HL-60/S4 treated with retinoic acid at 250 ng/mL for 4 days and 3 days (cell line): Measurements from ENCODE around the gene CD300LG.

Experiments
- in situ Hi-C: fragments of 300-500 bp; cut with MboI; formaldehyde crosslinking; loops from 2 replicates; pipeline ENCODE4 v1.7.0; 2022; ENCODE audit warnings: low sequenced_read_pairs

CD300LG gene

DNA sequence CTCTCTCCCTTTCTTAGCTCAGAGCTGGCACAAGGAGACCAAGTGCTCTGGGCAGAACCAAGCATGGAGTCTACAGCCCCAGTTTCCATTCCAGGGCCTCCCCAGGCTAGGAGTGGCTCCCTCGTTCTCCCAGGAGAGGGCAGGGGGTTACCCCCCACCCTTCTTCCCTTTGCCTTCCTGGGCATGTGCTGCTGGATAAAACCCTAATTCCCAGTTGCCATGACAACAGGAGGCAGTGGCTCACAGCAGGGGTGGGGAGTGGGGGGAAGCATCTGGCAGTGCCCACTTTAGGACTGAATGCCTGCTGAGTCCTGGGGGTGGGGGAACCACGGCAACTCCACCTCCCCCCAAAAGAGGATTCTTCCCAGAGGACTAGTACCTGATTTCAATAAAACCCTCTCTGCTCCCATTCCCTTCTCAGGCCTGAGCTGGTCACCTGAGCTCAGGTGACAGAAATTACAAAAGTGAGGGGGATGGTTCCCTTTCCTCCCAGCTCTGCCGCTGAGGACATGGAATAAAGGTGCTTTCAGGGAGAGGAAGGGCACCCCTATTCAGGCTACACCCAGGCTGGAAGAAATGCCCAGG lies 58.5 kb downstream of the CD300LG start:
- in situ Hi-C loops, result no loop called here

DNA sequence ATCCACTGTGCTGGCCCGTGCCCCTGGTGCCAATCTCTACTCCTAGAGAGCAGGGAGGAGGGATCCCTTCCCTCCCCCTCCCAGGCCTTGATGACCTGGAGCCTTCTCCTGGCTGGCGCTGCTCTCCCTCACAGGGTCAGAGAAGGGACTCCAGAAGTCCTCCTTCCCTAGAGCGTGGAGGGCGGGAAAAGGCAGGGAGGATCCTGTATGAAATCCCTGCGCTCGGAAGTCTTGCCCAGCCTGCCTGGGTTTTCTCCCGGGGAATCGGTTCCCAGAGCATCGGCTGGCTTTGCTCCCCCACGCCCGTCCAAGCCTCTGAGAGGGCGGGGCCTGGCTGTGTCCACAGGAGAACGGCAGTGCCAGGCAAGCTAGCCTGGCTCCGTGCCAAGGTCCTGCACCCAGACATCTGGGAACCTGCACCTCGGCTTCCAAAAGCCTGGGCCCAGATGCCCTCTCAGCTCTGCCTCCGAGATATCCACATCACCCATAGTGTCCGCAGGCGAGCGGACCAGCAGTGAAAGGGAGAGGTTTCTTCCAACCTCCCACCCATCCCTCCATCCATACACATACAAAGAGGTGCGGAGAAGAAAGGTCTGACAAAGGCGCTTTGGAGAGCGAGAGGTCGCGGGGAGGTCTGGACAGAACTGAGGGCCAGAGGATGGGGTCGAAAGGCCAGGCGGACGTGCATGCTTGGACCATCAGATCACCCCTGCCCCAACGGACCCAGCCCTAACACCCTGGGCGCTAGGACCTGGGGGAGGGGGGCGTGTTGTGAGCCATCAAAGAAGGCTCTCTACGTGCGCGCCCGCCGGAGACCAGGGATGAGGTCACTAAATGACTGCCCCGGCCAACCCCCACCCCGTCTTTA lies 59.2 kb downstream of the CD300LG start:
- in situ Hi-C loops, result no loop called here

DNA sequence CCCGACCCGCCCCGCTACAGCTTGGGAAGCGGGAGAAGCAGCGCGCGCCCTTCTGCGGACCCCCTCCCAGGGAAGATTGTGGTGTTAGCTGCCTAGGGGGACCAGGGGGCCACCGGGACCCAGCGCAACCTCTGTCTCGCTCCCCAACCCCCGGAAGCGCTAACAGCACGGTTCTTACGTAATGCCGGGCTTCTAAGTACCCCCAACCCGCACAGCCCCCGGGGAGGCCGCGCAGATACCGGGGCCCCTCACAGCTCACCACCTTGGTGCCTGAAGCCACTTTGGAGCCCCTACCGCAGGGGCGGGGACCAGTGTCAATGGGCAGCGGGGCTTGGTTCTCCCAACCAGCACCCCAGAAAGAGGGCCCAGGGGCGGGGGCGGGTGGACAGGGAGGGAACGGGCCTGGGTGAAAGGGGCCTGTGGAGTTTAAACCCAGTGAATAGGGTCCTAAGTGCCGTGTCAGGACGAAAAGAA lies 60.0 kb downstream of the CD300LG start:
- in situ Hi-C loops, result no loop called here

DNA sequence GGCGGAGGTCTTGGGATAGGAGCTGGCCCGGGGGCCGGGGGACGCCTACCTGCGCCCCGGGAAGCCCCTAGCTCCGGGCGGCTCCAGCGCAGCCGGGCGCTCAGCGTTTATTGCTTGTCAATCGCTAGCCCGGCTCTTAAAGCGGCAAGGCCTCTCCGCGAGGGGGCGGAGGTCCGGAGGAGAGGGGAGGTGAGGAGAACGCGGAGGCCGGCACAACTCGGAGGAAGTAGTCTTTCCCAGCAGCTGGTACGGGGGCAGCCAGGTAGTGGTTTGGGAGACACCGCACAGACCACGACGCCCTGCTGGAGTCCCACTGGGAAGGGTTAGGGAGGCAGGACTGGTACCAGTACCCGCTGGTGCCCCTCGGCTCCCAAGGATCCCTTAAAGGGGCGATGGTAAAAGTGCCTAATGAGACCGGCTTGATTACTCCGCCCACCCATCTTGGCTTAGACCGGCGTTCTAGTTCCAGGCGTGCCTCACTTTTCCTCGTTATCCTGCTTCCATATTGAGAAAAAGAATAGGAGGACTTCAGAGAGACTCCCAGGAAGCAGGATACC lies 60.5 kb downstream of the CD300LG start, which contains the start of gene MPP2:
TSS of gene MPP2 (minus strand) at position 112 of the 557 bp plus-strand sequence. CDS start 3,076 bp downstream, outside the sequence.
- in situ Hi-C loops, result no loop called here

DNA sequence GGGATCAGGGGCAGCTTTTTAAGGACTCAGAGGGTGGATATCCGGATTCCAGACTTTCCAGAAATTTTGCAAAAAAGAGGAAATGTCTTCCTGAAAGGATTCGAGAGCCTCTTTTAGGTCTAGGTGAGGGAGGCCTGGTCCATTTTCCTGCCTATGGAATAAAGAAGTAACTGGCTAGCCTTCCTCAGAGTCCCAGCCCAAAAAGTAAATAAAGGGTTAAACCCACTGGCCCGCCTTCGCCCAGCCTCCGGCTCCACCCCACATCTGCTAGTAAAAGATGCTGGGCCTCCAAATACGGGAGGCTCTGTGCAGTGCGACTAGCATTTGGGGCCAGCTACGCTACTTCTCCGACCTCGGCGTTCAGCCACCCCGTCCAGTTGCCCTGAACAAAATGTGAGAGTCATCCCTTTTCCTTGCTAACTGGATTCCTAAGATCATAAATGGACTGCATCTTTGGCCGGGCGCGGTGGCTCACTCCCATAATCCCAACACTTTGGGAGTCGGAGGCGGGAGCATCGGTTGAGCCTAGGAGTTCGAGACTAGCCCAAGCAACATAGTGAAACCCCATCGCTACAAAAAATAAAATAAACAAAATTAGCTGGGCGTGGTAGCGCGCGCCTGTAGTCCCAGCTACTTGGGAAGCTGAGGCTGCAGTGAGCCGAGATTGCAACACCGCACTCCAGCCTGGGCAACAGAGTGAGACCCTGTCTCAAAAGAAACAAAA lies 61.2 kb downstream of the CD300LG start:
- in situ Hi-C loops, result no loop called here

DNA sequence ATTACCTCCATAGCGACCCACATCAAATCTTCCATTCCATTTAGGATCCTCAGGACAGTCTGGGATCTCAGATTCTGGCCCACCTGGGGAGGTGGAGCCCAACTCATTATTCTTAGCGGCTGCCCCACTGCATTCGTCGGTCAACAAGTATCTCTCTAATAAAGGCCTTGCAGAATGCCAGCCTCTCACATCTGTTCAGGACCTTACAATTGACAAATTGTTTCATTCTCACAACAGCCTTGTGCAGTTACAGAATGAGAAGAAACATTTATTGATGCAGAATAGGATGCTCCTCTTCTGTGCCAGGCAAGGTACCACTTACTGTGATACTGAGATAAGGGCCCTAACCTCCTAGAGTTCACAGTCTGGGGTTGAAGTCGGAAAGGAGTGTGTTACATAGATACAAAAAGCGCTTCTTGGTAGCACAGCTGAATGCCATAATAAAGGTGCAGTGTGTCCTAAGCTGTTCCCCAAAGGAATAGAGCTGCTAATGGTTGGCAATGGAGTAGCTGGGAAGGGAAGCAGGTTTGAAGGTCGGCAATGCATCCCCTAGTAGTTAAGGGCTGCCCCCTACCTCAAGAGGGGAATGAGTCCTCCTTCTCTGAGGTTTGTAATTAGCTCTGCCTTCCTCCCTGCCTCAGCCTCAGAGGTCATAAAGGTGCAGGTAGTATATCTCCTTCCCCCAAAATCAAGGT lies 62.7 kb downstream of the CD300LG start:
- in situ Hi-C loops, result no loop called here

DNA sequence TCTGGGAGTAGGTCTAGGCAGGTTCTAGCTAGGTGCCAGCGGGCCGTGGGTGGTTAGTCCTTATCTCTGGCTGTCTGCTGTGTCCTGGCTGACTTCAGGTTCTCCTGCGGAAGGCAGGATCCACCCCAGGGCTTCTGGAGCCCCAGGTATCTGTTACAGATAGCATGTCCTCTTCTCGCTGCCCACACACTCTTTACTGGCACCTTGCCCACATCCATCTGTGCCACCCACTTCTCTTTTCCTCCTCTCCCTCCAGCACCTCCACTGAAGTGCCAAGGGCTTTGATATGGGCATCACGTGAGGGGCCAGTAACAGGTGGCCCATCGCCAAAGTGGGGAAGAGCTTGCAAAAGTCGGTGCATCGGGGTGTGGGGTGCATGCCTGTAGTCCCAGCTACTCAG lies 64.9 kb downstream of the CD300LG start:
- in situ Hi-C loops, result no loop called here

DNA sequence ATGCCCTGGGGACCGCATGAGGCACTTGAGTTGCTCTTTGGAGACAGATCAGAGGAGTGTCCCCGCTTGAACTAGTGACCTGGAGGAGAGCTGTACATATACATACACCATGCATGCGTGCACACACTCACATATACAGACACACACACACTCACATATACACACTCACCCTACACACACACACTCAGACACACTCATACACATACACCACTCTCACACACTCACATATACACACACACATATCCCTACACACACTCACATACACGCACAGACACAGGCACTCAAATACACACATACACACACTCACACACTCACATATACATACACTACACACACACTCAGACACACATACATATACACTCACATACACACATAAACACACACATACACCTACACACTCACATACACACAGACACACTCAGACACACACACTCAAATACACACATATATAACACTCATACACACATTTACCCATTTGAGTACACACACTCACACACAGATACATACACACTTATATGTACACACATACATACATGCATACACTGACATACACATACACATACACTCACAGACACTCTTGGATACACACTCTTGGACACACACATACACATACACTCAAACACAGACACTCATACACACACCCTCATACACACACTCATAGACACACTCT lies 65.8 kb downstream of the CD300LG start:
- in situ Hi-C loops, result no loop called here
